ENCODE data around the gene ARHGAP25. TPM values are rescaled to one million over a fixed set of nuclear protein-coding genes. Genes with fewer than 3 reads are reported as not detected.

Gene ARHGAP25
- total and polyA plus RNA-seq, 10 of the 15 experiments (the other 5 are each of a cell fraction or from before 2014, with no cell fraction given) = 0.15 to 1.0 (median 0.46) TPM

DNA sequence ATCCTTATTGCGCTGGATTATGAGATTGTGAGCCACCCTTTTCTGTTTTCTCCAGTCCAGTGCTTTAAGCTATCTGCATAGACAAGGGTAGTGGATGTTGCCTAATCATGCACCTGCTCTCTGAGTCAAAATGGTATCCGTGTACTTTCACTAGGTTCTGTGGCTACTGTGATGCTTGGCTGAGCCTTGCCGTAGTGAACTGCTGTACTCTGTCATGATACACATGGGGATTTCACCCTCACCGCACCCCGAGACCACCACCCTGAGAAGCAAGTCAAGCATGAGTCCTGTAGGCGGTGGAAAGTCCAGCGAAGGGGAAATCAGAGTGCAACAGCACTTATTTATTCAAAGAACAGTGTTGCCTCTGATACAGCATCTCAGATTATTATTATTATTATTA lies 55.0 kb downstream of the ARHGAP25 start (continued):
- TF ChIP-seq ETV6 (conservative IDR thresholded peaks at IDR 0.05 in 1 of 2, IDR thresholded peaks at IDR 0.05 in 1 of 2; ENCODE audit: borderline replicate concordance in 1 of 2, low read depth in 1 of 2) = peak in 1 of 2 experiments; percentile 96; a peak in 2 of 4 replicates
- TF ChIP-seq ZNF384 (IDR thresholded peaks at IDR 0.05; ENCODE audit: borderline replicate concordance, low read depth, low read length) = no peak
- peak; percentile 93 for TF ChIP-seq PML (IDR thresholded peaks at IDR 0.05; ENCODE audit: low read length)
- 0 out of 3 replicates have a peak, but pooled peaks of 1 of the 2 experiments have one; percentile 25 for TF ChIP-seq EGR1 (IDR thresholded peaks at IDR 0.05; ENCODE audit: borderline replicate concordance in 1 of 2, low read depth in 2 of 2, low read length in 2 of 2)
- no peak for TF ChIP-seq YY1 (IDR thresholded peaks at IDR 0.05; ENCODE audit: low read depth, low read length)
- TF ChIP-seq, protein P1, sequence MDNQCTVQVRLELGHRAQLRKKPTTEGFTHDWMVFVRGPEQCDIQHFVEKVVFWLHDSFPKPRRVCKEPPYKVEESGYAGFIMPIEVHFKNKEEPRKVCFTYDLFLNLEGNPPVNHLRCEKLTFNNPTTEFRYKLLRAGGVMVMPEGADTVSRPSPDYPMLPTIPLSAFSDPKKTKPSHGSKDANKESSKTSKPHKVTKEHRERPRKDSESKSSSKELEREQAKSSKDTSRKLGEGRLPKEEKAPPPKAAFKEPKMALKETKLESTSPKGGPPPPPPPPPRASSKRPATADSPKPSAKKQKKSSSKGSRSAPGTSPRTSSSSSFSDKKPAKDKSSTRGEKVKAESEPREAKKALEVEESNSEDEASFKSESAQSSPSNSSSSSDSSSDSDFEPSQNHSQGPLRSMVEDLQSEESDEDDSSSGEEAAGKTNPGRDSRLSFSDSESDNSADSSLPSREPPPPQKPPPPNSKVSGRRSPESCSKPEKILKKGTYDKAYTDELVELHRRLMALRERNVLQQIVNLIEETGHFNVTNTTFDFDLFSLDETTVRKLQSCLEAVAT (IDR thresholded peaks at IDR 0.05) = peak; percentile 58; the same call in 1 of the 2 replicates
- 0 out of 2 replicates have a peak, but pooled peaks have one; percentile 9 for TF ChIP-seq RAD21 (IDR thresholded peaks at IDR 0.05; ENCODE audit: insufficient read depth, low read depth, low read length)
- 0 out of 4 replicates have a peak, but pooled peaks of 1 of the 2 experiments have one; percentile 13 for TF ChIP-seq SRF (IDR thresholded peaks at IDR 0.05; ENCODE audit: low read depth in 2 of 2, low read length in 2 of 2)
- peak; percentile 99 for TF ChIP-seq CBFB (IDR thresholded peaks at IDR 0.05; ENCODE audit: low read depth)
- peak; percentile 65; the same call in 1 of the 2 replicates for TF ChIP-seq POLR2AphosphoS5 (IDR thresholded peaks at IDR 0.05; ENCODE audit: low read length)
- TF ChIP-seq TBL1XR1 (IDR thresholded peaks at IDR 0.05; ENCODE audit: low read depth, low read length) = peak; percentile 96
- TF ChIP-seq, protein P2, sequence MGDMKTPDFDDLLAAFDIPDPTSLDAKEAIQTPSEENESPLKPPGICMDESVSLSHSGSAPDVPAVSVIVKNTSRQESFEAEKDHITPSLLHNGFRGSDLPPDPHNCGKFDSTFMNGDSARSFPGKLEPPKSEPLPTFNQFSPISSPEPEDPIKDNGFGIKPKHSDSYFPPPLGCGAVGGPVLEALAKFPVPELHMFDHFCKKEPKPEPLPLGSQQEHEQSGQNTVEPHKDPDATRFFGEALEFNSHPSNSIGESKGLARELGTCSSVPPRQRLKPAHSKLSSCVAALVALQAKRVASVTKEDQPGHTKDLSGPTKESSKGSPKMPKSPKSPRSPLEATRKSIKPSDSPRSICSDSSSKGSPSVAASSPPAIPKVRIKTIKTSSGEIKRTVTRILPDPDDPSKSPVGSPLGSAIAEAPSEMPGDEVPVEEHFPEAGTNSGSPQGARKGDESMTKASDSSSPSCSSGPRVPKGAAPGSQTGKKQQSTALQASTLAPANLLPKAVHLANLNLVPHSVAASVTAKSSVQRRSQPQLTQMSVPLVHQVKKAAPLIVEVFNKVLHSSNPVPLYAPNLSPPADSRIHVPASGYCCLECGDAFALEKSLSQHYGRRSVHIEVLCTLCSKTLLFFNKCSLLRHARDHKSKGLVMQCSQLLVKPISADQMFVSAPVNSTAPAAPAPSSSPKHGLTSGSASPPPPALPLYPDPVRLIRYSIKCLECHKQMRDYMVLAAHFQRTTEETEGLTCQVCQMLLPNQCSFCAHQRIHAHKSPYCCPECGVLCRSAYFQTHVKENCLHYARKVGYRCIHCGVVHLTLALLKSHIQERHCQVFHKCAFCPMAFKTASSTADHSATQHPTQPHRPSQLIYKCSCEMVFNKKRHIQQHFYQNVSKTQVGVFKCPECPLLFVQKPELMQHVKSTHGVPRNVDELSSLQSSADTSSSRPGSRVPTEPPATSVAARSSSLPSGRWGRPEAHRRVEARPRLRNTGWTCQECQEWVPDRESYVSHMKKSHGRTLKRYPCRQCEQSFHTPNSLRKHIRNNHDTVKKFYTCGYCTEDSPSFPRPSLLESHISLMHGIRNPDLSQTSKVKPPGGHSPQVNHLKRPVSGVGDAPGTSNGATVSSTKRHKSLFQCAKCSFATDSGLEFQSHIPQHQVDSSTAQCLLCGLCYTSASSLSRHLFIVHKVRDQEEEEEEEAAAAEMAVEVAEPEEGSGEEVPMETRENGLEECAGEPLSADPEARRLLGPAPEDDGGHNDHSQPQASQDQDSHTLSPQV (IDR thresholded peaks at IDR 0.05) = no peak
- TF ChIP-seq FOS (IDR thresholded peaks at IDR 0.05; ENCODE audit: borderline replicate concordance, extremely low read depth, insufficient read length) = no peak
- TF ChIP-seq RCOR1 (conservative IDR thresholded peaks at IDR 0.05; ENCODE audit: low read depth, low read length) = peak; percentile 93; the same call in 1 of the 2 replicates
- TF ChIP-seq IRF4 (IDR thresholded peaks at IDR 0.05; ENCODE audit: low read depth, low read length) = peak; percentile 99
- TF ChIP-seq, protein P3, sequence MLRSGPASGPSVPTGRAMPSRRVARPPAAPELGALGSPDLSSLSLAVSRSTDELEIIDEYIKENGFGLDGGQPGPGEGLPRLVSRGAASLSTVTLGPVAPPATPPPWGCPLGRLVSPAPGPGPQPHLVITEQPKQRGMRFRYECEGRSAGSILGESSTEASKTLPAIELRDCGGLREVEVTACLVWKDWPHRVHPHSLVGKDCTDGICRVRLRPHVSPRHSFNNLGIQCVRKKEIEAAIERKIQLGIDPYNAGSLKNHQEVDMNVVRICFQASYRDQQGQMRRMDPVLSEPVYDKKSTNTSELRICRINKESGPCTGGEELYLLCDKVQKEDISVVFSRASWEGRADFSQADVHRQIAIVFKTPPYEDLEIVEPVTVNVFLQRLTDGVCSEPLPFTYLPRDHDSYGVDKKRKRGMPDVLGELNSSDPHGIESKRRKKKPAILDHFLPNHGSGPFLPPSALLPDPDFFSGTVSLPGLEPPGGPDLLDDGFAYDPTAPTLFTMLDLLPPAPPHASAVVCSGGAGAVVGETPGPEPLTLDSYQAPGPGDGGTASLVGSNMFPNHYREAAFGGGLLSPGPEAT (IDR thresholded peaks at IDR 0.05; ENCODE audit: low read depth) = no peak; the same call in 1 of the 2 replicates

All from GM12878 (cell line).